SH-SY5Y (cell line): ENCODE results near the gene ATF6.

Experiments used
- GATA2 ChIP-seq: IDR thresholded peaks from 2 replicates; pipeline ENCODE4 v1.6.1; 2011; ENCODE audit warnings: mild to moderate bottlenecking, low read depth, low read length
- GATA3 ChIP-seq: IDR thresholded peaks from 2 replicates; pipeline ENCODE4 v1.6.1; 2011; ENCODE audit warnings: low read depth, mild to moderate bottlenecking, low read length, moderate library complexity

- TF ChIP-seq GATA2 (no peak), GATA3 (no peak)
Measured at GRCh38 chr1:161791904-161792655, 26.0 kb downstream of the ATF6 start.
